GM19438 (cell line): ENCODE measurements around the gene PARS2.

Experiments used
- ATAC-seq: cut with Tn5 transposase; IDR thresholded peaks from one replicate; pipeline ENCODE4 v1.9.1; 2021; ENCODE audit warnings: low read depth; ENCODE audit not compliant: unreplicated experiment

Gene PARS2

GRCh38 chr1:54742282-54742681 lies 22.0 kb downstream of the PARS2 start:
- no peak for ATAC-seq

- ATAC-seq = no peak
Measured at GRCh38 chr1:54741531-54741930, 22.8 kb downstream of the PARS2 start.

GRCh38 chr1:54738244-54738643 lies 26.1 kb downstream of the PARS2 start:
- no peak for ATAC-seq

- ATAC-seq = no peak
Measured at GRCh38 chr1:54736685-54737084, 27.6 kb downstream of the PARS2 start.

- ATAC-seq = no peak
Measured at GRCh38 chr1:54728027-54728426, 36.3 kb downstream of the PARS2 start.

GRCh38 chr1:54724771-54725170 lies 39.6 kb downstream of the PARS2 start:
- ATAC-seq = no peak

GRCh38 chr1:54723985-54724384 lies 40.3 kb downstream of the PARS2 start:
- no peak for ATAC-seq

- no peak for ATAC-seq
Measured at GRCh38 chr1:54721719-54722118, 42.6 kb downstream of the PARS2 start.

- ATAC-seq = no peak
Measured at GRCh38 chr1:54716299-54717047, 47.9 kb downstream of the PARS2 start.

GRCh38 chr1:54715493-54716298 lies 48.6 kb downstream of the PARS2 start, which contains the start of gene TTC4:
TSS of gene TTC4 (plus strand) at chr1:54715861. CDS start at chr1:54715909, 48 bp downstream.
- peak; percentile 94 for ATAC-seq

GRCh38 chr1:54714881-54715492 lies 49.3 kb downstream of the PARS2 start:
- no peak for ATAC-seq

GRCh38 chr1:54711536-54711935 lies 52.8 kb downstream of the PARS2 start:
- no peak for ATAC-seq

GRCh38 chr1:54710841-54711240 lies 53.5 kb downstream of the PARS2 start:
- no peak for ATAC-seq

- no peak for ATAC-seq
Measured at GRCh38 chr1:54710434-54710833, 53.9 kb downstream of the PARS2 start.

- ATAC-seq = no peak
Measured at GRCh38 chr1:54709547-54710292, 54.6 kb downstream of the PARS2 start.

- ATAC-seq = no peak
Measured at GRCh38 chr1:54708385-54708784, 55.9 kb downstream of the PARS2 start.
